ENCODE results near the gene ATP6V1G2. TPM values are rescaled to one million over a fixed set of nuclear protein-coding genes. Genes with fewer than 3 reads are reported as not detected.

Gene ATP6V1G2
- total and polyA plus RNA-seq, 2 of the 4 experiments (the other 2 are of a cell fraction): 1.4 to 6.5 TPM

DNA sequence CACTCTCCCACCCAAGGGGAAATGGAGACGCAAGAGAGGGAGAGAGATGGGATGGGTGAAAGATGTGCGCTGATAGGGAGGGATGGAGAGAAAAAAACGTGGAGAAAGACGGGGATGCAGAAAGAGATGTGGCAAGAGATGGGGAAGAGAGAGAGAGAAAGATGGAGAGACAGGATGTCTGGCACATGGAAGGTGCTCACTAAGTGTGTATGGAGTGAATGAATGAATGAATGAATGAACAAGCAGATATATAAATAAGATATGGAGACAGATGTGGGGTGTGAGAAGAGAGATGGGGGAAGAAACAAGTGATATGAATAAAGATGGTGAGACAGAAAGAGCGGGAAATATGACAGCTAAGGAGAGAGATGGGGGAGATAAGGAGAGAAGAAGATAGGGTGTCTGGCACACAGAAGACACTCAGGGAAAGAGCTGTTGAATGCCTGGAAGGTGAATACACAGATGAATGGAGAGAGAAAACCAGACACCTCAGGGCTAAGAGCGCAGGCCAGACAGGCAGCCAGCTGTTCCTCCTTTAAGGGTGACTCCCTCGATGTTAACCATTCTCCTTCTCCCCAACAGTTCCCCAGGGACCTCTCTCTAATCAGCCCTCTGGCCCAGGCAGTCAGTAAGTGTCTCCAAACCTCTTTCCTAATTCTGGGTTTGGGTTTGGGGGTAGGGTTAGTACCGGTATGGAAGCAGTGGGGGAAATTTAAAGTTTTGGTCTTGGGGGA, 29.7 kb upstream of the ATP6V1G2 start:
- Histone ChIP-seq H3K56ac (ENCODE audit: extremely low read depth, insufficient read depth, low read length) (no peak overlapping the region), H2BK20ac (ENCODE audit: low read depth, low read length) (no peak overlapping the region), H3K4ac (ENCODE audit: low read depth, low read length) (no peak overlapping the region), H2BK15ac (ENCODE audit: low read depth, low read length) (no peak overlapping the region), H3K27ac (ENCODE audit: insufficient read depth, low read length) (no peak overlapping the region), H4K20me1 (ENCODE audit: insufficient read depth, low read length) (no peaks in the 10 kb centered on the region), H3K36me3 (ENCODE audit: control insufficient read depth, insufficient read depth, low read length) (no peaks in the 10 kb centered on the region), H3K4me1 (ENCODE audit: control insufficient read depth, insufficient read depth, low read length) (no peaks in the 10 kb centered on the region), H2AK5ac (ENCODE audit: low read depth, low read length) (no peak overlapping the region), H3K27me3 (ENCODE audit: control insufficient read depth, insufficient read depth, low read length) (peaks cover 30% of the 10 kb centered on the region), H2BK120ac (ENCODE audit: low read depth, low read length) (no peak overlapping the region), H3K23ac (ENCODE audit: low read depth, low read length) (no peak overlapping the region), H3K79me1 (ENCODE audit: low read depth in 1 of 2, low read length in 2 of 2) (no peaks in the 10 kb centered on the region), H3K4me3 (ENCODE audit: insufficient read depth, low read depth, low read length) (no peak overlapping the region), H3K9me1 (ENCODE audit: insufficient read depth, low read length) (no peaks in the 10 kb centered on the region), H4K91ac (ENCODE audit: insufficient read depth, low read depth, low read length) (no peak overlapping the region), H2AK9ac (replicated peaks; ENCODE audit: low read depth, low read length, poor library complexity) (no peak overlapping the region), H4K8ac (ENCODE audit: low read depth in 2 of 2, low read length in 2 of 2) (no peak overlapping the region), H3K18ac (ENCODE audit: low read depth, low read length) (no peak overlapping the region), H3K4me2 (ENCODE audit: low read depth, low read length) (no peak overlapping the region), H3K14ac (replicated peaks; ENCODE audit: low read depth, low read length) (no peak overlapping the region), H3K9ac (ENCODE audit: low read depth, low read length) (no peak overlapping the region), H4K5ac (ENCODE audit: low read depth, low read length) (no peak overlapping the region), H3K9me3 (ENCODE audit: control insufficient read depth, insufficient read depth, low read length) (no peaks in the 10 kb centered on the region), H2BK5ac (ENCODE audit: low read depth, low read length, poor library complexity, severe bottlenecking) (no peak overlapping the region), H2AFZ (replicated peaks; ENCODE audit: low read length, poor library complexity) (no peak overlapping the region)
- intact Hi-C loops (cut with micrococcal nuclease) (no loop called here), dilution Hi-C loops (cut with HindIII; ENCODE audit: low sequenced_read_pairs, unreplicated experiment) (no loop called here), in situ Hi-C loops (cut with MboI; ENCODE audit: low sequenced_read_pairs) (no loop called here)
- POLR2A ChIA-PET (ENCODE audit: unreplicated experiment): no interaction called here
- TF ChIP-seq NFE2L2 (IDR thresholded peaks at IDR 0.05; ENCODE audit: low read depth, low read length): no peak
- TF ChIP-seq CHD1 (IDR thresholded peaks at IDR 0.05; ENCODE audit: low read depth, low read length): no peak
- TF ChIP-seq MXI1 (IDR thresholded peaks at IDR 0.05; ENCODE audit: borderline replicate concordance, low read depth, low read length): no peak
- no peak for TF ChIP-seq RCOR1 (IDR thresholded peaks at IDR 0.05; ENCODE audit: insufficient replicate concordance, low read length)
- TF ChIP-seq MAZ (IDR thresholded peaks at IDR 0.05; ENCODE audit: borderline replicate concordance, low read depth, low read length): no peak
- TF ChIP-seq, protein P1, sequence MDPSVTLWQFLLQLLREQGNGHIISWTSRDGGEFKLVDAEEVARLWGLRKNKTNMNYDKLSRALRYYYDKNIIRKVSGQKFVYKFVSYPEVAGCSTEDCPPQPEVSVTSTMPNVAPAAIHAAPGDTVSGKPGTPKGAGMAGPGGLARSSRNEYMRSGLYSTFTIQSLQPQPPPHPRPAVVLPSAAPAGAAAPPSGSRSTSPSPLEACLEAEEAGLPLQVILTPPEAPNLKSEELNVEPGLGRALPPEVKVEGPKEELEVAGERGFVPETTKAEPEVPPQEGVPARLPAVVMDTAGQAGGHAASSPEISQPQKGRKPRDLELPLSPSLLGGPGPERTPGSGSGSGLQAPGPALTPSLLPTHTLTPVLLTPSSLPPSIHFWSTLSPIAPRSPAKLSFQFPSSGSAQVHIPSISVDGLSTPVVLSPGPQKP (IDR thresholded peaks at IDR 0.05; ENCODE audit: borderline replicate concordance, low read depth, low read length): no peak
- no peak for DNase-seq
- CTCF ChIA-PET: no interaction called here
- no TSS peak for BruUV-seq (replicated peaks)
- WGBS, 2 experiments (ENCODE audit: extremely low coverage in 2 of 2, insufficient read length in 1 of 2): 52% methylated on average over 4 of the region's 8 CpGs; no CpG with 5 or more reads in 1 of the 2 experiments
- no peak for ATAC-seq (ENCODE audit: low read depth)
